NCI-H69 (cell line): ENCODE data around the gene STK32C.
A peak's percentile ranks its signal among the peaks of the same experiment; 100 is the strongest.

ENCODE experiments used
- DNase-seq: peaks from one replicate; lab custom pipeline; 2025; lab: John Stamatoyannopoulos, UW

The STK32C gene

GRCh38 chr10:132198068-132198370 is 109.7 kb downstream of the STK32C start:
- DNase-seq: no peak

GRCh38 chr10:132197271-132198067 is 110.3 kb downstream of the STK32C start:
- DNase-seq: no peak

GRCh38 chr10:132196178-132197113 is 111.3 kb downstream of the STK32C start:
- DNase-seq: no peak

- DNase-seq: no peak
Observed at GRCh38 chr10:132195366-132196075, 112.2 kb downstream of the STK32C start.

GRCh38 chr10:132194726-132195125 is 113.0 kb downstream of the STK32C start:
- DNase-seq: no peak

- DNase-seq: no peak
Observed at GRCh38 chr10:132193907-132194552, 113.7 kb downstream of the STK32C start.

- no peak for DNase-seq
Observed at GRCh38 chr10:132192991-132193665, 114.6 kb downstream of the STK32C start.

- DNase-seq: no peak
Observed at GRCh38 chr10:132192076-132192975, 115.4 kb downstream of the STK32C start.

GRCh38 chr10:132189810-132190422 is 117.8 kb downstream of the STK32C start:
- no peak for DNase-seq

- DNase-seq: no peak
Observed at GRCh38 chr10:132189016-132189415, 118.7 kb downstream of the STK32C start.

- no peak for DNase-seq
Observed at GRCh38 chr10:132188331-132188730, 119.4 kb downstream of the STK32C start.

GRCh38 chr10:132187430-132188138 is 120.2 kb downstream of the STK32C start:
- peak; percentile 7 for DNase-seq

- DNase-seq: peak; percentile 39
Observed at GRCh38 chr10:132186488-132187429, 121.0 kb downstream of the STK32C start, which contains the start of gene DPYSL4. Gene DPYSL4 (plus strand): TSS chr10:132186948. CDS start chr10:132187064, 116 bp downstream.

GRCh38 chr10:132185601-132186487 is 121.9 kb downstream of the STK32C start:
- peak; percentile 72 for DNase-seq

- peak; percentile 36 for DNase-seq
Observed at GRCh38 chr10:132184816-132185593, 122.7 kb downstream of the STK32C start.

GRCh38 chr10:132183046-132183445 is 124.7 kb downstream of the STK32C start:
- peak; percentile 73 for DNase-seq
